Measurements from ENCODE around the gene PRPF6.

Gene PRPF6

GRCh38 chr20:64050261-64051032, 69.5 kb downstream of the PRPF6 start:
- no peaks in the 10 kb centered on the region for H3K9me2 ChIP-seq (replicated peaks; ENCODE audit: low read depth, low read length)
- no peaks in the 10 kb centered on the region for H3K79me2 ChIP-seq (ENCODE audit: insufficient read depth, low read length)
- H3K9me3 ChIP-seq (ENCODE audit: insufficient read depth, low read depth, low read length): no peaks in the 10 kb centered on the region
- H3K4me1 ChIP-seq (ENCODE audit: insufficient read depth, low read length, poor library complexity, severe bottlenecking): peaks cover 12% of the 10 kb centered on the region
- TF ChIP-seq EZH2phosphoT487 (IDR thresholded peaks at IDR 0.05; ENCODE audit: borderline replicate concordance): no peak
- no peaks in the 10 kb centered on the region for H3K36me3 ChIP-seq (ENCODE audit: insufficient read depth, low read length)
- no peaks in the 10 kb centered on the region for H4K20me1 ChIP-seq (ENCODE audit: insufficient read depth, low read length, poor library complexity, severe bottlenecking)
- H3F3A ChIP-seq (ENCODE audit: low read depth): no peaks in the 10 kb centered on the region
- no peak overlapping the region for H2AFZ ChIP-seq (ENCODE audit: low read length)
- H3K9ac ChIP-seq (ENCODE audit: low read depth, low read length, poor library complexity, severe bottlenecking): no peak overlapping the region
- no peaks in the 10 kb centered on the region for H3K27me3 ChIP-seq (ENCODE audit: insufficient read depth, low read length, poor library complexity, severe bottlenecking)
- H3K4me2 ChIP-seq (ENCODE audit: low read depth, low read length, poor library complexity, severe bottlenecking): no peak overlapping the region
- H3K4me3 ChIP-seq (ENCODE audit: low read length, poor library complexity, severe bottlenecking): no peak overlapping the region

- Histone ChIP-seq H3F3A (ENCODE audit: low read depth) (no peaks in the 10 kb centered on the region), H3K4me1 (ENCODE audit: insufficient read depth, low read length, poor library complexity, severe bottlenecking) (peaks cover 12% of the 10 kb centered on the region), H3K9me2 (replicated peaks; ENCODE audit: low read depth, low read length) (no peaks in the 10 kb centered on the region), H3K36me3 (ENCODE audit: insufficient read depth, low read length) (no peaks in the 10 kb centered on the region), H4K20me1 (ENCODE audit: insufficient read depth, low read length, poor library complexity, severe bottlenecking) (no peaks in the 10 kb centered on the region), H3K4me2 (ENCODE audit: low read depth, low read length, poor library complexity, severe bottlenecking) (no peak overlapping the region), H3K4me3 (ENCODE audit: low read length, poor library complexity, severe bottlenecking) (no peak overlapping the region), H2AFZ (ENCODE audit: low read length) (no peak overlapping the region), H3K79me2 (ENCODE audit: insufficient read depth, low read length) (no peaks in the 10 kb centered on the region), H3K9me3 (ENCODE audit: insufficient read depth, low read depth, low read length) (no peaks in the 10 kb centered on the region), H3K9ac (ENCODE audit: low read depth, low read length, poor library complexity, severe bottlenecking) (no peak overlapping the region), H3K27me3 (ENCODE audit: insufficient read depth, low read length, poor library complexity, severe bottlenecking) (no peaks in the 10 kb centered on the region)
- TF ChIP-seq EZH2phosphoT487 (IDR thresholded peaks at IDR 0.05; ENCODE audit: borderline replicate concordance): no peak
- TF ChIP-seq, protein P1, sequence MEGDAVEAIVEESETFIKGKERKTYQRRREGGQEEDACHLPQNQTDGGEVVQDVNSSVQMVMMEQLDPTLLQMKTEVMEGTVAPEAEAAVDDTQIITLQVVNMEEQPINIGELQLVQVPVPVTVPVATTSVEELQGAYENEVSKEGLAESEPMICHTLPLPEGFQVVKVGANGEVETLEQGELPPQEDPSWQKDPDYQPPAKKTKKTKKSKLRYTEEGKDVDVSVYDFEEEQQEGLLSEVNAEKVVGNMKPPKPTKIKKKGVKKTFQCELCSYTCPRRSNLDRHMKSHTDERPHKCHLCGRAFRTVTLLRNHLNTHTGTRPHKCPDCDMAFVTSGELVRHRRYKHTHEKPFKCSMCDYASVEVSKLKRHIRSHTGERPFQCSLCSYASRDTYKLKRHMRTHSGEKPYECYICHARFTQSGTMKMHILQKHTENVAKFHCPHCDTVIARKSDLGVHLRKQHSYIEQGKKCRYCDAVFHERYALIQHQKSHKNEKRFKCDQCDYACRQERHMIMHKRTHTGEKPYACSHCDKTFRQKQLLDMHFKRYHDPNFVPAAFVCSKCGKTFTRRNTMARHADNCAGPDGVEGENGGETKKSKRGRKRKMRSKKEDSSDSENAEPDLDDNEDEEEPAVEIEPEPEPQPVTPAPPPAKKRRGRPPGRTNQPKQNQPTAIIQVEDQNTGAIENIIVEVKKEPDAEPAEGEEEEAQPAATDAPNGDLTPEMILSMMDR (conservative IDR thresholded peaks at IDR 0.05; ENCODE audit: low read length): no peak
Observed at GRCh38 chr20:64051033-64051452, 70.1 kb downstream of the PRPF6 start.

DNA sequence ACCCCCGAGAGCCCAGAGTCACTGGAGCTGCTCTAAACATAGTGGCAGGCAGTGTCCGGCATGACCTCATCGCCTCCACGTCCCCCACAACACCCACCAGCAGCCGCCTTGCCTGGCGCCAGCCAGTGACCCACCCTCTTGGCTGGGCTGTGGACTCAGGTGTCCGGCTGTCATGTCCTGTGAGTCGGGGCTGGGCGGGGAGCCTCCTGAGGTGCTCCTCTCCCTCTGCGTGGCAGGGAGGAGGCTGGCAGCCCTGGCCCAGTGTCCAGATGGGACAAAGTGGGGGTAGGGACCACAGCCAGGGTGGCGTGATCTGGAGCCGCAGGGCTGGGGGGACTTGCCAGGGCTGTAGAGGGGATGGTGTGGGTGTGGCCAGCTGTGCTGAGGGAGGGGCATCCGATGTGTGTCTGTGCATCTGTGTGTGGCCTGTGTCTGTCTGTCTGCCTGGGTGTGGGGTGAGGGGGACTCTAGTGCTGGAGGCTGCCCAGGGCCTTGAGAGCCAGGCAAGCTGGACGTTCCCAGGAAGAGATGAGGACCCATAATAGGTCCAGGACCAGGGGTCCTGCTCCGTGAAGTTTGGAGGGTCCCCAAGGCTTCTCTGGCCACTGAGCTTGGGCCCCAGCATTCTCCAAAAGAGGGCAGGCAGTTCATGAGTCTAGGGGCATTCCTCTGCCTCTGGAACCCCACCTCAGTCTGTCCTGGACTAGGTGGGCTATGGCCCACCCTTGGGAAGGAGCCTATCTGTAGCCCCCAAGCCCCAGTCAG, 70.8 kb downstream of the PRPF6 start:
- H3K79me2 ChIP-seq (ENCODE audit: insufficient read depth, low read length): no peaks in the 10 kb centered on the region
- no peak overlapping the region for H3K9ac ChIP-seq (ENCODE audit: low read depth, low read length, poor library complexity, severe bottlenecking)
- no peaks in the 10 kb centered on the region for H3K9me3 ChIP-seq (ENCODE audit: insufficient read depth, low read depth, low read length)
- H4K20me1 ChIP-seq (ENCODE audit: insufficient read depth, low read length, poor library complexity, severe bottlenecking): no peaks in the 10 kb centered on the region
- H3K4me1 ChIP-seq (ENCODE audit: insufficient read depth, low read length, poor library complexity, severe bottlenecking): peaks cover 12% of the 10 kb centered on the region
- TF ChIP-seq, protein P1 (conservative IDR thresholded peaks at IDR 0.05; ENCODE audit: low read length): no peak
- no peak for TF ChIP-seq EZH2phosphoT487 (IDR thresholded peaks at IDR 0.05; ENCODE audit: borderline replicate concordance)
- no peak overlapping the region for H3K4me2 ChIP-seq (ENCODE audit: low read depth, low read length, poor library complexity, severe bottlenecking)
- no peaks in the 10 kb centered on the region for H3K9me2 ChIP-seq (replicated peaks; ENCODE audit: low read depth, low read length)
- H3K4me3 ChIP-seq (ENCODE audit: low read length, poor library complexity, severe bottlenecking): no peak overlapping the region
- no peak overlapping the region for H2AFZ ChIP-seq (ENCODE audit: low read length)
- no peaks in the 10 kb centered on the region for H3K36me3 ChIP-seq (ENCODE audit: insufficient read depth, low read length)
- H3F3A ChIP-seq (ENCODE audit: low read depth): no peaks in the 10 kb centered on the region
- H3K27me3 ChIP-seq (ENCODE audit: insufficient read depth, low read length, poor library complexity, severe bottlenecking): no peaks in the 10 kb centered on the region

Measured in Loucy (cell line).